Adrenal gland (tissue), 5 donors: ENCODE measurements around the gene HBA1.
"Not testable (repeated sequence)": the region's sequence is repeated elsewhere in the genome, so short reads cannot be mapped to it uniquely, and the experiment has no call there.

ENCODE experiments used
- POLR2A ChIP-seq, 2 donors: fragments of 450-650 bp; IDR thresholded peaks; one replicate each; pipeline ENCODE4 v1.6.1; 2017; ENCODE audit warnings: antibody characterized with exemption in 2 of 2, mild to moderate bottlenecking in 2 of 2, moderate library complexity in 1 of 2
- TF ChIP-seq, protein P1 (sequence below), 6 experiments: fragments of 450-650 bp in 4 of 6; fragments of 200-600 bp in 2 of 6; sonication (generic) in 1 of 6; IDR thresholded peaks; 1 replicate in 5 of 6; 2 replicates in 1 of 6; pipeline versions ENCODE4 v1.5.1 to v1.8.0; 2016 to 2021; ENCODE audit warnings: antibody characterized with exemption in 6 of 6, mild to moderate bottlenecking in 2 of 6, moderate library complexity in 1 of 6
- donor health status: DM: no; HTN: no; CAD: no.

DNA sequence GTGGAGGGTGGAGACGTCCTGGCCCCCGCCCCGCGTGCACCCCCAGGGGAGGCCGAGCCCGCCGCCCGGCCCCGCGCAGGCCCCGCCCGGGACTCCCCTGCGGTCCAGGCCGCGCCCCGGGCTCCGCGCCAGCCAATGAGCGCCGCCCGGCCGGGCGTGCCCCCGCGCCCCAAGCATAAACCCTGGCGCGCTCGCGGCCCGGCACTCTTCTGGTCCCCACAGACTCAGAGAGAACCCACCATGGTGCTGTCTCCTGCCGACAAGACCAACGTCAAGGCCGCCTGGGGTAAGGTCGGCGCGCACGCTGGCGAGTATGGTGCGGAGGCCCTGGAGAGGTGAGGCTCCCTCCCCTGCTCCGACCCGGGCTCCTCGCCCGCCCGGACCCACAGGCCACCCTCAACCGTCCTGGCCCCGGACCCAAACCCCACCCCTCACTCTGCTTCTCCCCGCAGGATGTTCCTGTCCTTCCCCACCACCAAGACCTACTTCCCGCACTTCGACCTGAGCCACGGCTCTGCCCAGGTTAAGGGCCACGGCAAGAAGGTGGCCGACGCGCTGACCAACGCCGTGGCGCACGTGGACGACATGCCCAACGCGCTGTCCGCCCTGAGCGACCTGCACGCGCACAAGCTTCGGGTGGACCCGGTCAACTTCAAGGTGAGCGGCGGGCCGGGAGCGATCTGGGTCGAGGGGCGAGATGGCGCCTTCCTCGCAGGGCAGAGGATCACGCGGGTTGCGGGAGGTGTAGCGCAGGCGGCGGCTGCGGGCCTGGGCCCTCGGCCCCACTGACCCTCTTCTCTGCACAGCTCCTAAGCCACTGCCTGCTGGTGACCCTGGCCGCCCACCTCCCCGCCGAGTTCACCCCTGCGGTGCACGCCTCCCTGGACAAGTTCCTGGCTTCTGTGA lies at the start of gene HBA1:
- not testable (repeated sequence) for TF ChIP-seq POLR2A (IDR thresholded peaks at IDR 0.05)
- TF ChIP-seq, protein P1, sequence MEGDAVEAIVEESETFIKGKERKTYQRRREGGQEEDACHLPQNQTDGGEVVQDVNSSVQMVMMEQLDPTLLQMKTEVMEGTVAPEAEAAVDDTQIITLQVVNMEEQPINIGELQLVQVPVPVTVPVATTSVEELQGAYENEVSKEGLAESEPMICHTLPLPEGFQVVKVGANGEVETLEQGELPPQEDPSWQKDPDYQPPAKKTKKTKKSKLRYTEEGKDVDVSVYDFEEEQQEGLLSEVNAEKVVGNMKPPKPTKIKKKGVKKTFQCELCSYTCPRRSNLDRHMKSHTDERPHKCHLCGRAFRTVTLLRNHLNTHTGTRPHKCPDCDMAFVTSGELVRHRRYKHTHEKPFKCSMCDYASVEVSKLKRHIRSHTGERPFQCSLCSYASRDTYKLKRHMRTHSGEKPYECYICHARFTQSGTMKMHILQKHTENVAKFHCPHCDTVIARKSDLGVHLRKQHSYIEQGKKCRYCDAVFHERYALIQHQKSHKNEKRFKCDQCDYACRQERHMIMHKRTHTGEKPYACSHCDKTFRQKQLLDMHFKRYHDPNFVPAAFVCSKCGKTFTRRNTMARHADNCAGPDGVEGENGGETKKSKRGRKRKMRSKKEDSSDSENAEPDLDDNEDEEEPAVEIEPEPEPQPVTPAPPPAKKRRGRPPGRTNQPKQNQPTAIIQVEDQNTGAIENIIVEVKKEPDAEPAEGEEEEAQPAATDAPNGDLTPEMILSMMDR (IDR thresholded peaks at IDR 0.05), result not testable (repeated sequence)
